Mesendoderm (in vitro differentiated cells): ENCODE results near the gene OR6S1.

Experiments used
- DNase-seq: peaks from one replicate; pipeline ENCODE4 v3.0.0; 2013
- H2AK5ac ChIP-seq: 2 replicates; pipeline ENCODE4 v1.6.1; 2013; ENCODE audit warnings: low read length, inconsistent platforms
- H2BK120ac ChIP-seq: 2 replicates; pipeline ENCODE4 v1.6.1; 2013; ENCODE audit warnings: low read depth, mild to moderate bottlenecking, low read length, moderate library complexity, mixed read lengths
- H2BK15ac ChIP-seq: replicated peaks from 2 replicates; pipeline ENCODE4 v1.6.1; 2013; ENCODE audit warnings: low read depth, mild to moderate bottlenecking, moderate library complexity
- H2BK5ac ChIP-seq: 2 replicates; pipeline ENCODE4 v1.6.1; 2013; ENCODE audit warnings: low read length, inconsistent platforms
- H3K18ac ChIP-seq: 2 replicates; pipeline ENCODE4 v1.6.1; 2013; ENCODE audit warnings: mild to moderate bottlenecking, low read length, mixed read lengths
- H3K23ac ChIP-seq: one replicate; pipeline ENCODE4 v1.6.1; 2013; ENCODE audit warnings: low read length
- H3K27ac ChIP-seq: 2 replicates; pipeline ENCODE4 v1.5.1; 2013; ENCODE audit warnings: low read depth, mild to moderate bottlenecking, inconsistent platforms, low read length, moderate library complexity
- H3K27me3 ChIP-seq: 2 replicates; pipeline ENCODE4 v1.6.1; 2013; ENCODE audit warnings: low read length, control low read depth, mild to moderate bottlenecking, inconsistent platforms; ENCODE audit not compliant: insufficient read depth, poor library complexity
- H3K36me3 ChIP-seq: 2 replicates; pipeline ENCODE4 v1.6.1; 2013; ENCODE audit warnings: low read length, inconsistent platforms; ENCODE audit not compliant: control insufficient read depth, insufficient read depth
- H3K4ac ChIP-seq: one replicate; pipeline ENCODE4 v1.6.1; 2013; ENCODE audit warnings: low read depth, mild to moderate bottlenecking, low read length, moderate library complexity
- H3K4me1 ChIP-seq: 2 replicates; pipeline ENCODE4 v1.6.1; 2013; ENCODE audit warnings: low read depth, low read length, inconsistent platforms; ENCODE audit not compliant: control insufficient read depth
- H3K4me2 ChIP-seq: 2 replicates; pipeline ENCODE4 v1.6.1; 2013; ENCODE audit warnings: low read length
- H3K4me3 ChIP-seq: 2 replicates; pipeline ENCODE4 v1.5.1; 2013; ENCODE audit warnings: mild to moderate bottlenecking, low read length
- H3K56ac ChIP-seq: one replicate; pipeline ENCODE4 v1.6.1; 2013; ENCODE audit warnings: low read length
- H3K79me1 ChIP-seq: 2 replicates; pipeline ENCODE4 v1.6.1; 2013; ENCODE audit warnings: low read length, inconsistent platforms
- H3K79me2 ChIP-seq: 2 replicates; pipeline ENCODE4 v1.6.1; 2013; ENCODE audit warnings: mild to moderate bottlenecking, low read length; ENCODE audit not compliant: control insufficient read depth, insufficient read depth
- H3K9ac ChIP-seq: 2 replicates; pipeline ENCODE4 v1.6.1; 2013; ENCODE audit warnings: low read length, inconsistent platforms
- H4K5ac ChIP-seq: one replicate; pipeline ENCODE4 v1.6.1; 2013; ENCODE audit warnings: low read length
- H4K8ac ChIP-seq: one replicate; pipeline ENCODE4 v1.6.1; 2013; ENCODE audit warnings: low read depth, mild to moderate bottlenecking, control low read depth, low read length, moderate library complexity
- WGBS: extraction: QIAGEN DNeasy Blood & Tissue Kit; methylation state at CpG from one replicate; pipeline ENCODE4 v1.1.7; 2013; ENCODE audit warnings: low lambda C conversion rate, missing lambda C conversion rate; ENCODE audit not compliant: insufficient coverage; ENCODE audit errors: extremely low coverage; 5-methylcytosine and 5-hydroxymethylcytosine counted together

OR6S1 gene

DNA sequence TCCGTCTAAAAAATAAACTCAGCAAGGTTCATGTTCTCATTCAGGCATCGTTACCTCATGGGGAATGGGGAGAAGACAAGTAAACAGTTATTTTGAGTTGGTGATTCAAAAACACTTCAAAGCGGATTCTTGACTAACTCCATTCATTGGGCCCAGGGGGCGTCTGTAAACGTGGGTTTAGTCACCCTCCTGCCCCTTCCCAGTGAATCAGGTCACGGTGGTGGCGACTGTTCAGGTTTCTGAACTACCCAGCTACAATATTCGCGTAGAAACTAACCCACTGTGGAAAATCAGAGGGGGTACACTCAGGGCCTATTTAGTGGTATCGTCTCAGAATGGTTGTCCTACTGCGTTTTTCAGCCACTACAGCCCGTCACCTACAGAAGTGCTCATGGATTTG lies 15.2 kb downstream of the OR6S1 start:
- Histone ChIP-seq H3K23ac (no peak overlapping the region), H3K36me3 (no peaks in the 10 kb centered on the region), H3K79me1 (no peaks in the 10 kb centered on the region), H3K56ac (peak overlapping the region; percentile 82), H2BK5ac (peak overlapping the region; percentile 17), H2AK5ac (no peak overlapping the region), H3K4ac (no peak overlapping the region), H2BK120ac (no peak overlapping the region), H3K27me3 (no peaks in the 10 kb centered on the region), H3K9ac (peak overlapping the region; percentile 68), H3K4me2 (peak overlapping the region; percentile 69), H3K18ac (no peak overlapping the region), H4K8ac (no peak overlapping the region), H3K4me3 (peak overlapping the region; percentile 36), H2BK15ac (no peak overlapping the region), H3K79me2 (no peaks in the 10 kb centered on the region), H3K4me1 (peaks cover 12% of the 10 kb centered on the region), H4K5ac (no peak overlapping the region), H3K27ac (no peak overlapping the region)
- WGBS = no CpG with 5 or more reads among the region's 12 CpGs
- no peak for DNase-seq

DNA sequence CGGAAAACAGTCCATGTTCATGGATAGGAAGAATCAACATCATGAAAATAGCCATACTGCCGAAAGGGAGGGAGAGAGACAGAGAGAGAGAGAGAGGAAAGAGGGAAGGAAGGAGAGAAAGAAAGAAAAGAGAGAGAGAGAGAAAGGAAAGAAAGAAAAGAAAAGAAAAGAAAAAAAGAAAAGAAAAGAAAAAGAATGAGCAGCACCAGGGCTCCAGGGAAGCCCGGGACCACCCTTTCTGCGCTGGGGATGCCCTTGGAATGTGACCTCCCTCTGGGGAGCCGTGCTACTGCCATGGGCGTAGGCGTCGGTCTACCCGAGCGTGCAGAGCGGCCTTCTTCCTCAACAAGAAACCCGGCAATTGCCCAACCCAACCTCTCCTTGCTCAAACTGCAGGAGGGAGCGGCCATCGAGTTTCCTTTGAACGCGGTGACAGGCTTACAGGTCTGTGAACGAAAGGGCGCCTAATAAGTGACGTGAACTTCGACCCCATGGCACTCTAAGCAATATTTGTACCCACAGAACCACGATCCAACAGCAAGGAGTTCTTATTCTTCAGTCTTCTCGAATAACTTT lies 16.9 kb downstream of the OR6S1 start:
- H4K5ac ChIP-seq = no peak overlapping the region
- H2AK5ac ChIP-seq = no peak overlapping the region
- peak overlapping the region; percentile 60 for H3K4me3 ChIP-seq
- H2BK5ac ChIP-seq = no peak overlapping the region
- no peak overlapping the region for H3K23ac ChIP-seq
- H2BK15ac ChIP-seq = no peak overlapping the region
- H2BK120ac ChIP-seq = no peak overlapping the region
- DNase-seq = peak; percentile 95
- peaks cover 12% of the 10 kb centered on the region for H3K4me1 ChIP-seq
- H3K79me1 ChIP-seq = no peaks in the 10 kb centered on the region
- no peak overlapping the region for H3K27ac ChIP-seq
- peak overlapping the region; percentile 67 for H3K4me2 ChIP-seq
- H3K36me3 ChIP-seq = no peaks in the 10 kb centered on the region
- H3K18ac ChIP-seq = no peak overlapping the region
- no CpG with 5 or more reads among the region's 22 CpGs for WGBS
- H3K9ac ChIP-seq = peak overlapping the region; percentile 56
- H3K79me2 ChIP-seq = no peaks in the 10 kb centered on the region
- no peak overlapping the region for H4K8ac ChIP-seq
- H3K56ac ChIP-seq = peak overlapping the region; percentile 65
- no peak overlapping the region for H3K4ac ChIP-seq
- H3K27me3 ChIP-seq = no peaks in the 10 kb centered on the region

DNA sequence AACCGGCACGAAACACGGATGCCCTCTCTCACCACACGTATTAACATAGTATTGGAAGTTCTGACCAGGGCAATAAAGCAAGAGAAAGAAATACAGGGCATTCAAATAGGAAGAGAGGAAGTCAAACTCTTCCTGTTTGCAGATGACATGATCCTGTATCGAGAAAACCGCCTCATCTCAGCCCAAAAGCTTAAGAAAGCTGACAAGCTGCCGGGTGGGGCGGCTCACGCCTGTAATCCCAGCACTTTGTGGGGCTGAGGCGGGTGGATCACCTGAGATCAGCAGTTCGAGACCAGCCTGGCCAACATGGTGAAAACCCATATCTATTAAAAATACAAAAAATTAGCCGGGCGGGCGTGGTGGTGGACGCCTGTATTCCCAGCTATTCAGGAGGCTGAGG lies 17.7 kb downstream of the OR6S1 start:
- no peak overlapping the region for H4K8ac ChIP-seq
- no CpG with 5 or more reads among the region's 15 CpGs for WGBS
- no peak overlapping the region for H2BK120ac ChIP-seq
- no peak overlapping the region for H2BK15ac ChIP-seq
- H4K5ac ChIP-seq = no peak overlapping the region
- no peaks in the 10 kb centered on the region for H3K36me3 ChIP-seq
- no peak overlapping the region for H3K4me3 ChIP-seq
- H2AK5ac ChIP-seq = no peak overlapping the region
- peaks cover 12% of the 10 kb centered on the region for H3K4me1 ChIP-seq
- H3K79me1 ChIP-seq = no peaks in the 10 kb centered on the region
- DNase-seq = no peak
- H3K4ac ChIP-seq = no peak overlapping the region
- H3K23ac ChIP-seq = no peak overlapping the region
- no peak overlapping the region for H3K27ac ChIP-seq
- no peak overlapping the region for H3K18ac ChIP-seq
- H3K56ac ChIP-seq = no peak overlapping the region
- H2BK5ac ChIP-seq = no peak overlapping the region
- H3K4me2 ChIP-seq = no peak overlapping the region
- H3K79me2 ChIP-seq = no peaks in the 10 kb centered on the region
- H3K9ac ChIP-seq = no peak overlapping the region
- H3K27me3 ChIP-seq = no peaks in the 10 kb centered on the region

DNA sequence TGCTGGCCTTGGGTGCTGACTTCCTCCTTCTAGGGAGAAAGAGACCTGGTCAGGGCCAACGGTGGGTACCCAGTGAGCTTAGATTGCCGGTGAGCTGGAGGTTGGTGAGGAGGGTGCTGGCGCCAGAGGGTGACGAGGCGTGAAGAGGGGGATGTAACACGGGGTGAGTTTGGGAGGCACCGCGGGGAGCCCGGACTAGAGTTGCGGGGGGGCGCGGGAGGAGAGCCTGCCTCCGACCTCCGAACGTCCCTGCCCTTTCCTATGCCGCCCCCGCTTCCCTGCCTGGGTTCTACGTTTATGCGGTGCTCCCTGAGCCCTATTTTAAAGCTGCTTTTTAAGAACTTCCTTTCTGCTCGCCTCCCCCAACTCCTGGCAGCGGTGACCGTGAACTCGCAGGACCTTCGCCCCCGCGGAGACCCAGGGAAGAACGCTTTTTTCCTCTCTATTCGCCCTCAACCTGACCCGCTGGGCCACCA lies 18.6 kb downstream of the OR6S1 start:
- no peaks in the 10 kb centered on the region for H3K36me3 ChIP-seq
- H2BK5ac ChIP-seq = no peak overlapping the region
- peak overlapping the region; percentile 30 for H2BK120ac ChIP-seq
- no peak overlapping the region for H2BK15ac ChIP-seq
- no peak overlapping the region for H3K23ac ChIP-seq
- no peak overlapping the region for H3K4me3 ChIP-seq
- H3K4me1 ChIP-seq = peaks cover 9% of the 10 kb centered on the region
- no peaks in the 10 kb centered on the region for H3K79me2 ChIP-seq
- no peaks in the 10 kb centered on the region for H3K79me1 ChIP-seq
- no peaks in the 10 kb centered on the region for H3K27me3 ChIP-seq
- DNase-seq = no peak
- no peak overlapping the region for H4K5ac ChIP-seq
- H3K4ac ChIP-seq = no peak overlapping the region
- no peak overlapping the region for H4K8ac ChIP-seq
- no peak overlapping the region for H3K18ac ChIP-seq
- H3K9ac ChIP-seq = peak overlapping the region; percentile 3
- no peak overlapping the region for H3K4me2 ChIP-seq
- no peak overlapping the region for H3K27ac ChIP-seq
- peak overlapping the region; percentile 77 for H3K56ac ChIP-seq
- H2AK5ac ChIP-seq = no peak overlapping the region
- WGBS = no CpG with 5 or more reads among the region's 29 CpGs

DNA sequence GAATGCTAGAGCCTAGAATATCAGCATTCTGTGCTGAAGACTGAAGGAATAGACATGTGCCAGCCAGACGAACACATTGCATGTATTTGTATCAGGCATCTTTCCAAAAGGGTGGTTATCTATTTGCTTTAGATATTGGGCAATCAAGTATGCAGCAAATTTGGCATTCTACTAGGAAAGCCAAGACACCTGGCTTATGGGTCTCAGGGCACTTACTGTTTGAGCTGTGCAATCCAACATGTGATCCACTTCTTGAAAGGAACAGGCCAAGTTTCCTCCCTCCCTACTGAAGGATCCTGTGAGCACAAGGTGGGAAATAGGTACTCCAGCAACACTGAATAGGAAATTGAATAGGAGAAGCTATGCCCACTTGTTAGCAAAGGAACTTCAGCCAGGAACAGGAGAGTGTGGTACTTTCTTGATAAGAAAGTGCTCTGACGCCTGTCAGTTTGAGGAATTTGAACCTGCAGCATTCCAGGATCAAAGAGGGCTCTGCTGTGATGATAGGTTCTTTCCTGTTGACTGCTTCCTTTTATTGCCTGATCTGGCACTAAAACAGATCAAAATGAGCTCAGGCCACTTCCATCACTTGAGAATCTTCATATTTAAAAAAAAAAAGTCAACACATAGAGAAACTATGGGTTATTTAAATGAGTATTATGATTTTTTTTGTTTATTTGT lies 20.6 kb downstream of the OR6S1 start:
- no peak overlapping the region for H3K23ac ChIP-seq
- no peaks in the 10 kb centered on the region for H3K27me3 ChIP-seq
- no peak overlapping the region for H2AK5ac ChIP-seq
- no peak overlapping the region for H2BK15ac ChIP-seq
- no peak overlapping the region for H3K56ac ChIP-seq
- H3K18ac ChIP-seq = no peak overlapping the region
- H3K27ac ChIP-seq = no peak overlapping the region
- DNase-seq = no peak
- no peak overlapping the region for H2BK120ac ChIP-seq
- H3K36me3 ChIP-seq = no peaks in the 10 kb centered on the region
- H2BK5ac ChIP-seq = no peak overlapping the region
- WGBS = no CpG with 5 or more reads among the region's 2 CpGs
- no peaks in the 10 kb centered on the region for H3K79me1 ChIP-seq
- H3K4ac ChIP-seq = no peak overlapping the region
- H3K4me3 ChIP-seq = no peak overlapping the region
- H4K5ac ChIP-seq = no peak overlapping the region
- no peak overlapping the region for H3K4me2 ChIP-seq
- H3K4me1 ChIP-seq = no peaks in the 10 kb centered on the region
- no peak overlapping the region for H4K8ac ChIP-seq
- no peaks in the 10 kb centered on the region for H3K79me2 ChIP-seq
- no peak overlapping the region for H3K9ac ChIP-seq
